K562 (cell line): Measurements from ENCODE around the gene AKNA. TPM values are rescaled to one million over a fixed set of nuclear protein-coding genes. Genes with fewer than 3 reads are reported as not detected.
A peak's percentile ranks its signal among the peaks of the same experiment; 100 is the strongest.

Experiments
- ATAC-seq: fragments of 200-7000 bp; cut with Tn5 transposase; 3 replicates; pipeline ENCODE4 v1.9.1; 2020; ENCODE audit warnings: moderate library complexity
- BruUV-seq: library from RNA; stranded (reverse); fragments of 400-500 nt; replicated peaks from 2 replicates; lab custom pipeline; 2021; lab: Mats Ljungman, UMichigan
- CTCF ChIA-PET: fragments of 300-600 bp; formaldehyde crosslinking; extraction: SDS; loops from one replicate; lab custom pipeline; 2021; ENCODE audit warnings: low intra/inter-chr PET ratio; lab: Yijun Ruan, JAX
- POLR2A ChIA-PET: fragments of 300-600, 350-650 bp; sonication (Branson Sonifier 250); formaldehyde crosslinking; extraction: SDS; loops from one replicate; lab custom pipeline; 2021; ENCODE audit warnings: antibody characterized with exemption, inconsistent platforms; lab: Yijun Ruan, JAX
- DNase-seq, 4 experiments: peaks; one replicate each; pipeline versions ENCODE4 v3.0.0 to v3.0.0-alpha.2; 2011 to 2018; ENCODE audit warnings: low spot score in 3 of 4, mixed read lengths in 3 of 4; ENCODE audit errors: extremely low read depth in 1 of 4
- FAIRE-seq: peaks from 2 replicates; lab custom pipeline; 2011; peaks lifted over from hg19 to GRCh38; lab: Jason Lieb, UNC
- H2AFZ ChIP-seq: 2 replicates; pipeline ENCODE4 v1.6.0; 2011; ENCODE audit warnings: low read depth, low read length, control low read depth, inconsistent platforms
- H3K27ac ChIP-seq: fragments of 200-600 bp; 3 replicates; pipeline ENCODE4 v1.8.0; 2011; ENCODE audit warnings: low read depth, mild to moderate bottlenecking, control low read depth, inconsistent platforms, low read length, moderate library complexity, mixed read lengths; ENCODE audit errors: extremely low read depth
- H3K27me3 ChIP-seq, 2 experiments: fragments of 300-600 bp in 1 of 2; 2 replicates in 1 of 2; 3 replicates in 1 of 2; pipeline versions ENCODE4 v1.6.0 to v1.8.0; 2011; ENCODE audit warnings: inconsistent platforms in 2 of 2, low read length in 2 of 2, mild to moderate bottlenecking in 1 of 2, mixed read lengths in 1 of 2, moderate library complexity in 1 of 2; ENCODE audit not compliant: control insufficient read depth in 2 of 2, insufficient read depth in 2 of 2
- H3K36me3 ChIP-seq: fragments of 300-600 bp; 3 replicates; pipeline ENCODE4 v1.8.0; 2011; ENCODE audit warnings: mild to moderate bottlenecking, low read length, inconsistent platforms; ENCODE audit not compliant: control insufficient read depth, insufficient read depth
- H3K4me1 ChIP-seq, 2 experiments: fragments of 200-600 bp in 1 of 2; replicated peaks in 1 of 2; 2 replicates in 1 of 2; 3 replicates in 1 of 2; pipeline versions ENCODE4 v1.5.1 to v1.8.0; 2011; ENCODE audit warnings: inconsistent platforms in 2 of 2, low read length in 2 of 2, mild to moderate bottlenecking in 1 of 2, mixed read lengths in 1 of 2, moderate library complexity in 1 of 2; ENCODE audit not compliant: control insufficient read depth in 2 of 2, insufficient read depth in 2 of 2
- H3K4me2 ChIP-seq: 2 replicates; pipeline ENCODE4 v1.6.1; 2011; ENCODE audit warnings: low read length, control low read depth, inconsistent platforms, mixed read lengths; ENCODE audit not compliant: insufficient read depth
- H3K4me3 ChIP-seq: fragments of 200-600 bp; sonication (generic), shearing (Covaris generic); 2 replicates; pipeline ENCODE4 v1.5.1; 2016; ENCODE audit warnings: control low read depth, inconsistent platforms
- H3K79me2 ChIP-seq: fragments of 200-600 bp; 3 replicates; pipeline ENCODE4 v1.8.0; 2011; ENCODE audit warnings: low read length, inconsistent platforms; ENCODE audit not compliant: control insufficient read depth, insufficient read depth
- H3K9ac ChIP-seq, 2 experiments: 2 replicates each; pipeline versions ENCODE4 v1.6.0 to v1.6.1; 2011; ENCODE audit warnings: low read depth in 2 of 2, low read length in 2 of 2, control low read depth in 1 of 2, inconsistent platforms in 1 of 2, mild to moderate bottlenecking in 1 of 2, mixed read lengths in 1 of 2; ENCODE audit not compliant: insufficient read depth in 1 of 2
- H3K9me1 ChIP-seq: one replicate; pipeline ENCODE4 v1.6.0; 2011; ENCODE audit warnings: inconsistent platforms, mild to moderate bottlenecking, low read length, moderate library complexity; ENCODE audit not compliant: control insufficient read depth, insufficient read depth
- H3K9me3 ChIP-seq: replicated peaks from 2 replicates; pipeline ENCODE4 v1.5.1; 2011; ENCODE audit warnings: low read depth, low read length, inconsistent platforms; ENCODE audit not compliant: control insufficient read depth, insufficient read depth
- H4K20me1 ChIP-seq: replicated peaks from 2 replicates; pipeline ENCODE4 v1.6.1; 2011; ENCODE audit warnings: low read length, inconsistent platforms, mixed read lengths; ENCODE audit not compliant: control insufficient read depth, insufficient read depth
- GATAD2A ChIP-seq: fragments of 450-650 bp; IDR thresholded peaks from 2 replicates; pipeline ENCODE4 v1.6.1; 2017
- HLTF ChIP-seq: fragments of 450-650 bp; IDR thresholded peaks from 2 replicates; pipeline ENCODE4 v1.6.1; 2016
- HNRNPUL1 ChIP-seq: fragments of 200-400 bp; formaldehyde crosslinking; IDR thresholded peaks from 2 replicates; pipeline ENCODE4 v1.6.1; 2017; ENCODE audit warnings: low read length
- KAT7 ChIP-seq: sonication (generic); formaldehyde crosslinking; IDR thresholded peaks from 2 replicates; pipeline ENCODE4 v1.8.0; 2022; ENCODE audit warnings: missing genetic modification reagents, mild to moderate bottlenecking, borderline replicate concordance
- KDM2B ChIP-seq: fragments of 250-450 bp; sonication (Bioruptor Pico); IDR thresholded peaks from 2 replicates; pipeline ENCODE4 v1.8.0; 2021; ENCODE audit warnings: mild to moderate bottlenecking, moderate library complexity
- NCOA4 ChIP-seq: fragments of 450-650 bp; IDR thresholded peaks from 2 replicates; pipeline ENCODE4 v1.6.1; 2018; ENCODE audit warnings: mild to moderate bottlenecking; ENCODE audit not compliant: partially characterized antibody
- PHF21A ChIP-seq: fragments of 450-650 bp; IDR thresholded peaks from 2 replicates; pipeline ENCODE4 v1.6.1; 2017; ENCODE audit warnings: low read depth, borderline replicate concordance
- PTBP1 ChIP-seq: fragments of 200-400 bp; formaldehyde crosslinking; IDR thresholded peaks from 2 replicates; pipeline ENCODE4 v1.6.1; 2017; ENCODE audit warnings: low read depth, low read length
- RCOR1 ChIP-seq, 2 experiments: IDR thresholded peaks; 2 replicates each; pipeline ENCODE4 v1.6.1; 2012; ENCODE audit warnings: low read depth in 2 of 2, low read length in 2 of 2, borderline replicate concordance in 1 of 2, improper control_type of control experiment in 1 of 2
- TBP ChIP-seq: optimal IDR thresholded peaks from 2 replicates; pipeline ENCODE3; 2011; ENCODE audit warnings: low read depth, low read length, improper control_type of control experiment
- TCF3 ChIP-seq: sonication (generic); formaldehyde crosslinking; IDR thresholded peaks from 2 replicates; pipeline ENCODE4 v1.4.0; 2020; ENCODE audit warnings: mild to moderate bottlenecking, missing genetic modification reagents
- TFAM ChIP-seq: fragments of 250-450 bp; sonication (Bioruptor Pico); conservative IDR thresholded peaks from 2 replicates; pipeline ENCODE4 v1.5.0; 2021; ENCODE audit warnings: mild to moderate bottlenecking, moderate library complexity
- ZNF165 ChIP-seq: fragments of 250-450 bp; sonication (Bioruptor Pico); IDR thresholded peaks from 2 replicates; pipeline ENCODE4 v1.4.0; 2020; ENCODE audit warnings: borderline replicate concordance
- ZNF24 ChIP-seq: fragments of 450-650 bp; IDR thresholded peaks from 2 replicates; pipeline ENCODE4 v1.6.1; 2016
- WGBS: fragments of 100-300 bp; shearing (Covaris generic); methylation state at CpG from one replicate; pipeline ENCODE4 v1.1.6; 2016; ENCODE audit warnings: low coverage, mixed read lengths; ENCODE audit not compliant: insufficient coverage; ENCODE audit errors: missing lambda C conversion rate; 5-methylcytosine and 5-hydroxymethylcytosine counted together
- in situ Hi-C: fragments of 300-500 bp; cut with MboI; formaldehyde crosslinking; loops from 4 replicates; pipeline ENCODE4 v1.15.0; 2018; ENCODE audit warnings: inconsistent platforms, mixed read lengths
- intact Hi-C: fragments of 100-400 bp; cut with micrococcal nuclease; formaldehyde crosslinking; loops from 2 replicates; pipeline ENCODE4 v1.14.2; 2022
- polyA plus RNA-seq, 8 experiments: library from polyadenylated mRNA; depleted of rRNA in 4 of 8; stranded (reverse) in 5 of 8; unstranded in 3 of 8; fragments of >200 nt; fragmentation: Nextera tagmentation in 2 of 8; fragmentation: Illumina TruSeq in 1 of 8; extraction: Ambion mirVana in 2 of 8; extraction: Trizol in 1 of 8; gene quantifications; 2 replicates each; pipeline versions ENCODE4 v1.2.1 to v1.2.3, GENCODE V29; 2011 to 2014; ENCODE audit warnings: inconsistent platforms in 1 of 8, missing spikeins in 1 of 8
- total RNA-seq, 7 experiments: library from RNA; depleted of rRNA in 6 of 7; stranded (reverse); fragments of >200 nt in 6 of 7; fragmentation: Illumina TruSeq in 2 of 7; extraction: Trizol in 2 of 7; gene quantifications; 2 replicates each; pipeline versions ENCODE4 v1.2.1 to v1.2.3, GENCODE V29; 2011 to 2021; ENCODE audit warnings: low replicate concordance in 1 of 7
- TF ChIP-seq, protein P1 (sequence below): fragments of 250-450 bp; sonication (Bioruptor Pico); IDR thresholded peaks from 2 replicates; pipeline ENCODE4 v1.5.0; 2021; ENCODE audit warnings: mild to moderate bottlenecking, moderate library complexity
- TF ChIP-seq, protein P2 (sequence below): sonication (generic); formaldehyde crosslinking; IDR thresholded peaks from 2 replicates; pipeline ENCODE4 v1.9.0; 2022; ENCODE audit warnings: mild to moderate bottlenecking, missing genetic modification reagents
- TF ChIP-seq, protein P3 (sequence below): sonication (generic); formaldehyde crosslinking; IDR thresholded peaks from 2 replicates; pipeline ENCODE4 v1.8.1; 2023; ENCODE audit warnings: mild to moderate bottlenecking, missing genetic modification reagents

AKNA gene
- total and polyA plus RNA-seq, 9 of the 15 experiments (the other 6 are each of a cell fraction or from before 2014, with no cell fraction given): 0.29 to 20.5 (median 3.9) TPM

DNA sequence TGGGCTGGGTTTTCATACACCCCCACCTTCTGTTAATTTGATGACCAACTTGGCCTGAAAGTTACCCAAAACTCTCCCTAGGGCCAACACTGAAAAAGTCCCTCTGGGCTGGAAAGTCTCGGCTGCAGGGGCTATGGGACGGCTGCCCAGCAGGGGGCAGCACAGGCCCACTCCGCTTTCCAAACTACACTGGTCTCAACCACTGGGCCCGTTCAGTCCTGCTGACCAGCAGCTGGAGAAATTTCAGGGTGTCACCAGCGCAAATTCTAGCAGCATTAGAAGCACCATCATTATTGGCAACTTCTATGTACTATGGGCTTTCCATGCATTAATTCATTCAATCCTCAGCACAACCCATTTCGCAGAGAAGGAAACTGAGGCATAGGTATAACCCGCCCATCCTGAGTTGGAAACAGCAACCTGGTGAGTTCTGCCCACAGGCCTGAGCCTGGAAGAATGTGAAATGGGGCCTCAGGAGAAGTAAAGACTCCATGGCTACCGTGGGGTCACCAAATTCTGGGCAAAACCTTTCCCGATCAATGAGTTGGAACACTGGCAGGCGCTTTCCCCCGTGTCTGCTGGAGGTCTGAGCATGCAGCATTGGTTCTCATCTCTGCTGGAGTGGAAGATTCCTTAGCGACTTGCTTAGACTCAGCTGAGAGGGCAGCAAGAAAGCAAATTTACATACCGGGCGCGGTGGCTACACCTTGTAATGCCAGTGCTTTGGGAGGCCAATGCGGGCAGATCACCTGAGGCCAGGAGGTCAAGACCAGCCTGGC, 48.5 kb downstream of the AKNA start:
- Histone ChIP-seq H3K9ac (no peak overlapping the region), H3K36me3 (peaks cover 6% of the 10 kb centered on the region; the same call in 2 of the 3 replicates), H3K27ac (no peak overlapping the region), H3K9me3 (no peaks in the 10 kb centered on the region), H3K27me3 (no peaks in the 10 kb centered on the region), H2AFZ (no peak overlapping the region), H3K4me3 (no peak overlapping the region), H3K4me1 (peaks cover 0 to 3% of the 10 kb centered on the region in 2 experiments; a peak in 1 of 5 replicates), H4K20me1 (peaks cover 7% of the 10 kb centered on the region; the same call in 1 of the 2 replicates), H3K4me2 (no peak overlapping the region), H3K79me2 (no peaks in the 10 kb centered on the region), H3K9me1 (no peaks in the 10 kb centered on the region)
- intact Hi-C loops: loop anchor here (2.0 to 5.0 kb wide), 3 partner anchors 53 to 313 kb away; no protein-coding TSS in a partner anchor
- ATAC-seq (peak; percentile 84), FAIRE-seq (peak; percentile 93), DNase-seq (peak; percentile 72 to 88 (median 86))
- 62% methylated on average over 16 of the region's 16 CpGs for WGBS
- ChIA-PET POLR2A (interaction anchor here (0.7 to 1.6 kb wide), 2 partner anchors 10 to 13 kb away, joined by 3 to 5 read pairs; no protein-coding TSS in a partner anchor), CTCF (interaction anchor here (0.6 kb wide), 1 partner anchor 66 kb away, joined by 3 read pairs; no protein-coding TSS in a partner anchor)
- in situ Hi-C loops: no loop called here
- no TSS peak for BruUV-seq
- no peak for TF ChIP-seq TBP
- TF ChIP-seq TFAM: no peak
- no peak for TF ChIP-seq HLTF
- peak; percentile 65; the same call in 1 of the 2 replicates for TF ChIP-seq ZNF24
- TF ChIP-seq, protein P1, sequence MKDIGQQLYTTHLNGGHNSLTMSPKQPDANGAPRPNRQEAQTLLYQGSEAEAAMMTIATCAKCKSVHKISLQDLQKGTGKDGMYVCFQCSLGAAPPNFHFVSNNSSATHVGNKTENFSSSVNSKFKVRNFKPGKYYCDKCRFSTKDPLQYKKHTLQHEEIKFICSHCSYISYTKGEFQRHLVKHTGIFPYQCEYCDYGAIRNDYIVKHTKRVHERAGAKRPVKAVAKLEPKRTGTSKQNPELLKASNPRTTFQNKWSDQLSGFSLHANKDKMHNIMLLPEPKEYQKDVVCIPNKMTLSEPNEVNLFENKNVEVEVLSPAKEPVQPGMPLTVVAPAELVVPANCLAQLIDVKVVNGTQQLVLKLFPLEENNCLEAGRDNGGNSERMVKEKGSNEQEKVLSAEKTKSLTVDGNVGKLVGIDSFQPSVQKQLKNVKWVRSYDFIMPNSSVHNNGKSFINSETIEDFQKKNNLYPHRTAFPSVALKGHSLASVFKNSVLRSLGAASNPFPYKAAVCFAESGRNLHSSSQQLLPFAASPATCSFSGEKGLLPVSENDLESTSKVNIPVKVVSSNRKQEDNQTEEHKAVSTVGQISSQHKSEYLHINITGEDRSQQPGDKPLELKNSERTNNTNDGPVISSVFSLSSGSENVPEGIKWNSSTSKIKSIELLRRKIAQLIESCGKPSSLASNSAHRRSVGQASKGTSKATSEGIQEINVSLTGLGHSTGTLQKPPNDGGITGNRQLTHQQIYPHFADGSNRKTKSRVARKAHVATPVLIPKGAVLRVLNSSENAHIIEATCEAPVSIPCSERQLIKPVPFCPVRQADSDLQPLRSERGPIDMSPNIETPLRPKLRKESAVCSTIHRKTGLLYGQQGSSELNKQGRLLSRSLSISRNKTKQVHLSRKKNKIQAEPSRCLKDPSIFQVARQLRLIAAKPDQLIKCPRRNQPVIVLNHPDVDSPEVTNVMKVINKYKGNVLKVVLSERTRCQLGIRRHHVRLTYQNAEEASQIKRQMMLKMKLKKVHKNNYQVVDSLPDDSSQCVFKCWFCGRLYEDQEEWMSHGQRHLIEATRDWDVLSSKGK (CRISPR knock-in tag): no peak
- TF ChIP-seq HNRNPUL1: no peak
- 0 out of 4 replicates have a peak, but pooled peaks of 1 of the 2 experiments have one; percentile 6 for TF ChIP-seq RCOR1 (IDR thresholded peaks at IDR 0.05; ENCODE audit: borderline replicate concordance in 1 of 2, low read depth in 2 of 2, low read length in 2 of 2)
- TF ChIP-seq GATAD2A: no peak
- no peak for TF ChIP-seq ZNF165 (CRISPR knock-in tag)
- no peak for TF ChIP-seq PHF21A
- TF ChIP-seq PTBP1: no peak
- TF ChIP-seq KAT7: no peak
- TF ChIP-seq, protein P2, sequence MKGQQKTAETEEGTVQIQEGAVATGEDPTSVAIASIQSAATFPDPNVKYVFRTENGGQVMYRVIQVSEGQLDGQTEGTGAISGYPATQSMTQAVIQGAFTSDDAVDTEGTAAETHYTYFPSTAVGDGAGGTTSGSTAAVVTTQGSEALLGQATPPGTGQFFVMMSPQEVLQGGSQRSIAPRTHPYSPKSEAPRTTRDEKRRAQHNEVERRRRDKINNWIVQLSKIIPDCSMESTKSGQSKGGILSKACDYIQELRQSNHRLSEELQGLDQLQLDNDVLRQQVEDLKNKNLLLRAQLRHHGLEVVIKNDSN (CRISPR knock-in tag): no peak
- TF ChIP-seq TCF3 (CRISPR knock-in tag): no peak
- TF ChIP-seq NCOA4: no peak
- no peak for TF ChIP-seq KDM2B (CRISPR knock-in tag)
- TF ChIP-seq, protein P3, sequence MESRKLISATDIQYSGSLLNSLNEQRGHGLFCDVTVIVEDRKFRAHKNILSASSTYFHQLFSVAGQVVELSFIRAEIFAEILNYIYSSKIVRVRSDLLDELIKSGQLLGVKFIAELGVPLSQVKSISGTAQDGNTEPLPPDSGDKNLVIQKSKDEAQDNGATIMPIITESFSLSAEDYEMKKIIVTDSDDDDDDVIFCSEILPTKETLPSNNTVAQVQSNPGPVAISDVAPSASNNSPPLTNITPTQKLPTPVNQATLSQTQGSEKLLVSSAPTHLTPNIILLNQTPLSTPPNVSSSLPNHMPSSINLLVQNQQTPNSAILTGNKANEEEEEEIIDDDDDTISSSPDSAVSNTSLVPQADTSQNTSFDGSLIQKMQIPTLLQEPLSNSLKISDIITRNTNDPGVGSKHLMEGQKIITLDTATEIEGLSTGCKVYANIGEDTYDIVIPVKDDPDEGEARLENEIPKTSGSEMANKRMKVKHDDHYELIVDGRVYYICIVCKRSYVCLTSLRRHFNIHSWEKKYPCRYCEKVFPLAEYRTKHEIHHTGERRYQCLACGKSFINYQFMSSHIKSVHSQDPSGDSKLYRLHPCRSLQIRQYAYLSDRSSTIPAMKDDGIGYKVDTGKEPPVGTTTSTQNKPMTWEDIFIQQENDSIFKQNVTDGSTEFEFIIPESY (CRISPR knock-in tag): no peak
